Measurements from ENCODE around the gene STC2.

STC2 gene

DNA sequence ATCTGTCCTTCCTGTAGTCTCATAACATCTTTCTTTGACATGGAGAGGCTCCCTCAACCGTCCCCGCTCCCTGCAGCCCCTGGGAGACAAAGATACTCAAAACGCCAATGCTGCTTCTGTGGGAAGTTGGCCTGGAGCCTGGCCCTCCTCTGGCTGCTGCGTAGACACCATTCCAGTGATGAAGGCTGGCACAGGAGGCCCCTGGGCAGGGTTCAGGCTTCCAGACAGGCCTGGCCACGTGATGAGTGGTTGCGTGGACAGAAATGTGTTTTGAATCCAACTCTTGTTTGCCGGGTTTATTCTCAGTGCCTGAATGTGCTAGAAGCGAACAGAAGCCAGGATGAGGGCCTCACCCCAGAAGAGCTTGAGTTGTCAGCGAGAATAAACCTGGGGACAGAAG is 50.0 kb downstream of the STC2 start:
- H3K4me3 ChIP-seq (ENCODE audit: low read length), result no peak overlapping the region
- DNase-seq (ENCODE audit: low read depth), result no peak
- TF ChIP-seq, protein P1, sequence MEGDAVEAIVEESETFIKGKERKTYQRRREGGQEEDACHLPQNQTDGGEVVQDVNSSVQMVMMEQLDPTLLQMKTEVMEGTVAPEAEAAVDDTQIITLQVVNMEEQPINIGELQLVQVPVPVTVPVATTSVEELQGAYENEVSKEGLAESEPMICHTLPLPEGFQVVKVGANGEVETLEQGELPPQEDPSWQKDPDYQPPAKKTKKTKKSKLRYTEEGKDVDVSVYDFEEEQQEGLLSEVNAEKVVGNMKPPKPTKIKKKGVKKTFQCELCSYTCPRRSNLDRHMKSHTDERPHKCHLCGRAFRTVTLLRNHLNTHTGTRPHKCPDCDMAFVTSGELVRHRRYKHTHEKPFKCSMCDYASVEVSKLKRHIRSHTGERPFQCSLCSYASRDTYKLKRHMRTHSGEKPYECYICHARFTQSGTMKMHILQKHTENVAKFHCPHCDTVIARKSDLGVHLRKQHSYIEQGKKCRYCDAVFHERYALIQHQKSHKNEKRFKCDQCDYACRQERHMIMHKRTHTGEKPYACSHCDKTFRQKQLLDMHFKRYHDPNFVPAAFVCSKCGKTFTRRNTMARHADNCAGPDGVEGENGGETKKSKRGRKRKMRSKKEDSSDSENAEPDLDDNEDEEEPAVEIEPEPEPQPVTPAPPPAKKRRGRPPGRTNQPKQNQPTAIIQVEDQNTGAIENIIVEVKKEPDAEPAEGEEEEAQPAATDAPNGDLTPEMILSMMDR (IDR thresholded peaks at IDR 0.05; ENCODE audit: insufficient read depth, low read depth, low read length, missing control alignments), result no peak

DNA sequence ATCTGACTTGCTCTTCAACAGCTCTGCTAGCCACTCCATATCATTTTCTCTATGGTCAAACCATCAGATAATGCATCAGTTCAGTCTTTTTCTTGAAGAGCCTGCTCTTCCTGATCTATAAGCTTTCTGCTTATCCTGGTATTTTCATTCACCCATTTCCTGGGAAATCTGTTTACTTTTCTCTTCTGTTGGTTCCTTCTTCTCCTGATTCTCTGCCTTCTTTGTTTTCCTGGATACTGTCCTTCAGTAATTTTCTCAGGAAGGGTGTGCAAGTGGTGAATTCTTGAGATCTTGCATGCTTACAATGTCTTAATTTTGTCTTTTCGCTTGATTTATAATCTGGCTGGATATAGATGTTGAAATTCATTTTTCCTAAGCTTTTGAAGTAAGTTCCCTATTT is 53.4 kb downstream of the STC2 start:
- H3K4me3 ChIP-seq (ENCODE audit: low read length), result no peak overlapping the region
- no peak for DNase-seq (ENCODE audit: low read depth)
- TF ChIP-seq, protein P1 (IDR thresholded peaks at IDR 0.05; ENCODE audit: insufficient read depth, low read depth, low read length, missing control alignments), result no peak

GRCh38 chr5:173271419-173271818 is 56.8 kb downstream of the STC2 start:
- TF ChIP-seq, protein P1 (IDR thresholded peaks at IDR 0.05; ENCODE audit: insufficient read depth, low read depth, low read length, missing control alignments), result no peak
- DNase-seq (ENCODE audit: low read depth), result no peak
- H3K4me3 ChIP-seq (ENCODE audit: low read length), result no peak overlapping the region

DNA sequence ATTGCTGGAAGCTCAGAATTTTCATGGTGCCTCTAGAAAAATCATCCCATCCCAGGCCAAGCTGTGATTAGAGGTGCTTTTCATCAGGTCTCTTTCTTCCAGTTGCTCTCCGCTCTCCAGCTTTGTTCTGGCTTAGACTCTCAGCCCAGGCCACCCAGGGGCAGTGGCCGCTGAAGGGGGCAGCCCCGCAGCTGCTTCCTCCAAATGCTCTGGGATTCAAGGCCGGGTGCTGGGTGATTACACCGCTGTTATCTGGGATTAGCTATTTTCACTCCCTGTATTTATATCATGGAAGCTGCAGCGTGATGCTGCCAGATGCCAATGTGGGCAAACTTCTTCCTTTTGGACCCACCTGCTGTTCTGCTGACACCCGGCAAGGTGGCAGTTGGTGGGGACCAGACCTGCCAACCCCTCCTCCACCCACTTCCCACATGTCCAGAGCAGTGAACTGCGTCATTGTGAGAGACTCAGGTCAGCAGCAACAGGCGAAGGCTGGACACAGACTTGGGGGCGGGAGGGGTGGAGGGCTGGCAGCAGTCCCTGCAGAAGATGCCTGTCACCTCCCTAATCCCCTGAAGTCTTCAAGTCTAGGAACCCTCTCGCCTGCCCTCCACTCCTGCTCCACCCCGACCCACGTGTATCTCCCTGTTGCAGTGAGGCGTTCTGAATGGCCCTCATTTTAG is 59.3 kb downstream of the STC2 start:
- DNase-seq (ENCODE audit: low read depth), result no peak
- no peak overlapping the region for H3K4me3 ChIP-seq (ENCODE audit: low read length)
- TF ChIP-seq, protein P1 (IDR thresholded peaks at IDR 0.05; ENCODE audit: insufficient read depth, low read depth, low read length, missing control alignments), result no peak

GRCh38 chr5:173265433-173265832 is 62.8 kb downstream of the STC2 start:
- TF ChIP-seq, protein P1 (IDR thresholded peaks at IDR 0.05; ENCODE audit: insufficient read depth, low read depth, low read length, missing control alignments), result no peak
- no peak overlapping the region for H3K4me3 ChIP-seq (ENCODE audit: low read length)
- no peak for DNase-seq (ENCODE audit: low read depth)
